IMR-90 (cell line): ENCODE measurements around the gene ZNF547. TPM values are rescaled to one million over a fixed set of nuclear protein-coding genes. Genes with fewer than 3 reads are reported as not detected.

Experiments
- ATAC-seq: fragments of 200-7000 bp; cut with Tn5 transposase; 2 replicates; pipeline ENCODE4 v1.9.1; 2020; ENCODE audit warnings: low read depth, mild to moderate bottlenecking, moderate library complexity
- Bru-seq: library from RNA; stranded (reverse); fragments of 400-500 nt; gene quantifications from one replicate; lab custom pipeline; 2021; lab: Mats Ljungman, UMichigan
- BruChase-seq, 2 experiments: library from RNA; stranded (reverse); fragments of 400-500 nt; gene quantifications; one replicate each; lab custom pipeline; 2021; lab: Mats Ljungman, UMichigan
- BruUV-seq: library from RNA; stranded (reverse); fragments of 400-500 nt; replicated peaks from 2 replicates; lab custom pipeline; 2021; lab: Mats Ljungman, UMichigan
- CTCF ChIA-PET: fragments of 300-600 bp; formaldehyde crosslinking; extraction: SDS; loops from one replicate; lab custom pipeline; 2021; ENCODE audit warnings: antibody characterized with exemption; lab: Yijun Ruan, JAX
- POLR2A ChIA-PET: fragments of 300-600 bp; sonication (Branson Sonifier 250); formaldehyde crosslinking; loops from one replicate; lab custom pipeline; 2022; ENCODE audit warnings: antibody characterized with exemption; ENCODE audit not compliant: unreplicated experiment; lab: Charles Lee
- DNase-seq: peaks from one replicate; pipeline ENCODE4 v3.0.0; 2013
- H2AFZ ChIP-seq: replicated peaks from 2 replicates; pipeline ENCODE3; 2013; ENCODE audit warnings: low read length, mild to moderate bottlenecking; ENCODE audit not compliant: poor library complexity
- H2AK5ac ChIP-seq: 2 replicates; pipeline ENCODE4 v1.6.1; 2013; ENCODE audit warnings: low read depth, low read length, inconsistent platforms
- H2AK9ac ChIP-seq: replicated peaks from 2 replicates; pipeline ENCODE3; 2013; ENCODE audit warnings: mild to moderate bottlenecking, low read depth, low read length, moderate library complexity; ENCODE audit not compliant: poor library complexity
- H2BK120ac ChIP-seq: 2 replicates; pipeline ENCODE4 v1.6.1; 2013; ENCODE audit warnings: low read depth, low read length, inconsistent platforms
- H2BK15ac ChIP-seq: 3 replicates; pipeline ENCODE4 v1.6.1; 2013; ENCODE audit warnings: low read depth, low read length, inconsistent platforms
- H2BK20ac ChIP-seq: 2 replicates; pipeline ENCODE4 v1.6.1; 2013; ENCODE audit warnings: low read depth, mild to moderate bottlenecking, inconsistent platforms, low read length, moderate library complexity
- H2BK5ac ChIP-seq: 2 replicates; pipeline ENCODE4 v1.6.1; 2013; ENCODE audit warnings: mild to moderate bottlenecking, low read depth, low read length, inconsistent platforms; ENCODE audit not compliant: poor library complexity, severe bottlenecking
- H3K14ac ChIP-seq: replicated peaks from 2 replicates; pipeline ENCODE4 v1.6.1; 2013; ENCODE audit warnings: low read depth, low read length, inconsistent platforms
- H3K18ac ChIP-seq: 2 replicates; pipeline ENCODE4 v1.6.1; 2013; ENCODE audit warnings: low read depth, low read length, control low read depth
- H3K23ac ChIP-seq: 2 replicates; pipeline ENCODE4 v1.6.1; 2013; ENCODE audit warnings: low read depth, low read length, inconsistent platforms
- H3K27ac ChIP-seq: 2 replicates; pipeline ENCODE4 v1.5.1; 2013; ENCODE audit warnings: mild to moderate bottlenecking, control low read depth, low read length; ENCODE audit not compliant: insufficient read depth
- H3K27me3 ChIP-seq: 2 replicates; pipeline ENCODE4 v1.6.1; 2013; ENCODE audit warnings: low read length; ENCODE audit not compliant: control insufficient read depth, insufficient read depth
- H3K36me3 ChIP-seq: 2 replicates; pipeline ENCODE4 v1.6.1; 2013; ENCODE audit warnings: low read length, mixed read lengths; ENCODE audit not compliant: control insufficient read depth, insufficient read depth
- H3K4ac ChIP-seq: 2 replicates; pipeline ENCODE4 v1.6.1; 2013; ENCODE audit warnings: low read depth, low read length, inconsistent platforms
- H3K4me1 ChIP-seq: 2 replicates; pipeline ENCODE4 v1.6.1; 2013; ENCODE audit warnings: low read length, mixed read lengths; ENCODE audit not compliant: control insufficient read depth, insufficient read depth
- H3K4me2 ChIP-seq: 2 replicates; pipeline ENCODE4 v1.6.1; 2013; ENCODE audit warnings: low read depth, mild to moderate bottlenecking, control low read depth, low read length, moderate library complexity
- H3K4me3 ChIP-seq: 2 replicates; pipeline ENCODE4 v1.5.1; 2013; ENCODE audit warnings: low read depth, mild to moderate bottlenecking, control low read depth, low read length, moderate library complexity; ENCODE audit not compliant: insufficient read depth
- H3K56ac ChIP-seq: 2 replicates; pipeline ENCODE4 v1.6.1; 2013; ENCODE audit warnings: low read length, inconsistent platforms; ENCODE audit not compliant: insufficient read depth; ENCODE audit errors: extremely low read depth
- H3K79me1 ChIP-seq, 2 experiments: 2 replicates each; pipeline ENCODE4 v1.6.1; 2013; ENCODE audit warnings: low read length in 2 of 2, inconsistent platforms in 1 of 2, low read depth in 1 of 2
- H3K9ac ChIP-seq: 2 replicates; pipeline ENCODE4 v1.6.1; 2013; ENCODE audit warnings: low read depth, low read length, control low read depth
- H3K9me1 ChIP-seq: 2 replicates; pipeline ENCODE4 v1.6.1; 2013; ENCODE audit warnings: low read length, inconsistent platforms; ENCODE audit not compliant: insufficient read depth
- H3K9me3 ChIP-seq: 2 replicates; pipeline ENCODE4 v1.6.1; 2013; ENCODE audit warnings: low read length; ENCODE audit not compliant: control insufficient read depth, insufficient read depth
- H4K20me1 ChIP-seq: 2 replicates; pipeline ENCODE4 v1.6.1; 2013; ENCODE audit warnings: low read length, inconsistent platforms; ENCODE audit not compliant: insufficient read depth
- H4K5ac ChIP-seq: 2 replicates; pipeline ENCODE4 v1.6.1; 2013; ENCODE audit warnings: mild to moderate bottlenecking, low read depth, low read length, control low read depth
- H4K8ac ChIP-seq, 2 experiments: 2 replicates each; pipeline ENCODE4 v1.6.1; 2013; ENCODE audit warnings: low read depth in 2 of 2, low read length in 2 of 2, control low read depth in 1 of 2, inconsistent platforms in 1 of 2
- H4K91ac ChIP-seq: 2 replicates; pipeline ENCODE4 v1.6.1; 2013; ENCODE audit warnings: low read depth, low read length, inconsistent platforms; ENCODE audit not compliant: insufficient read depth
- BHLHE40 ChIP-seq: fragments of 150-350 bp; IDR thresholded peaks from 2 replicates; pipeline ENCODE4 v1.6.1; 2016; ENCODE audit warnings: mild to moderate bottlenecking, low read depth, low read length
- CEBPB ChIP-seq: IDR thresholded peaks from 2 replicates; pipeline ENCODE4 v1.6.1; 2012; ENCODE audit warnings: low read depth, low read length, improper control_type of control experiment
- CHD1 ChIP-seq: IDR thresholded peaks from 2 replicates; pipeline ENCODE4 v1.6.1; 2012; ENCODE audit warnings: low read depth, low read length, improper control_type of control experiment
- ELK1 ChIP-seq: fragments of 150-350 bp; IDR thresholded peaks from 2 replicates; pipeline ENCODE4 v1.6.1; 2016; ENCODE audit warnings: low read depth, mild to moderate bottlenecking, low read length, moderate library complexity, borderline replicate concordance
- MAFK ChIP-seq: IDR thresholded peaks from 2 replicates; pipeline ENCODE4 v1.6.1; 2012; ENCODE audit warnings: low read depth, low read length, improper control_type of control experiment
- MAZ ChIP-seq: IDR thresholded peaks from 2 replicates; pipeline ENCODE4 v1.6.1; 2012; ENCODE audit warnings: low read depth, mild to moderate bottlenecking, low read length, improper control_type of control experiment, moderate library complexity, borderline replicate concordance
- MXI1 ChIP-seq: IDR thresholded peaks from 2 replicates; pipeline ENCODE4 v1.6.1; 2012; ENCODE audit warnings: low read depth, mild to moderate bottlenecking, low read length, moderate library complexity, borderline replicate concordance
- NFE2L2 ChIP-seq: fragments of 150-350 bp; IDR thresholded peaks from 2 replicates; pipeline ENCODE4 v1.6.1; 2016; ENCODE audit warnings: low read depth, mild to moderate bottlenecking, low read length
- POLR2A ChIP-seq: IDR thresholded peaks from 2 replicates; pipeline ENCODE4 v1.6.1; 2012; ENCODE audit warnings: mild to moderate bottlenecking, low read depth, low read length
- RCOR1 ChIP-seq: IDR thresholded peaks from 2 replicates; pipeline ENCODE4 v1.6.1; 2012; ENCODE audit warnings: mild to moderate bottlenecking, low read length, improper control_type of control experiment; ENCODE audit not compliant: insufficient replicate concordance
- RFX5 ChIP-seq: IDR thresholded peaks from 2 replicates; pipeline ENCODE4 v1.8.0; 2012; ENCODE audit warnings: low read depth, mild to moderate bottlenecking, low read length, moderate library complexity
- SMC3 ChIP-seq: fragments of 150-350 bp; IDR thresholded peaks from 2 replicates; pipeline ENCODE4 v1.6.1; 2016; ENCODE audit warnings: low read depth, mild to moderate bottlenecking, antibody characterized with exemption, low read length, moderate library complexity
- WGBS, 2 experiments: methylation state at CpG; one replicate each; pipeline versions ENCODE4 v1.1.5 to v1.1.7; 2013; ENCODE audit warnings: missing lambda C conversion rate in 2 of 2; ENCODE audit not compliant: insufficient read length in 1 of 2; ENCODE audit errors: extremely low coverage in 2 of 2; 5-methylcytosine and 5-hydroxymethylcytosine counted together
- dilution Hi-C: fragments of 300-500 bp; cut with HindIII; formaldehyde crosslinking; loops from one replicate; pipeline ENCODE4 v1.14.3; 2018; ENCODE audit warnings: low sequenced_read_pairs; ENCODE audit not compliant: unreplicated experiment
- in situ Hi-C: fragments of 300-500 bp; cut with MboI; formaldehyde crosslinking; loops from 3 replicates; pipeline ENCODE4 v1.14.3; 2019; ENCODE audit warnings: low sequenced_read_pairs, inconsistent platforms, mixed read lengths
- intact Hi-C: fragments of 100-400 bp; cut with micrococcal nuclease; formaldehyde crosslinking; loops from 2 replicates; pipeline ENCODE4 v1.10.0; 2022
- long read RNA-seq: library from polyadenylated mRNA; unstranded; transcript quantifications from one replicate; pipeline ENCODE4 v2.0.0, GENCODE V29; 2021; ENCODE audit not compliant: unreplicated experiment
- polyA plus RNA-seq, 3 experiments: library from polyadenylated mRNA; depleted of rRNA; stranded (reverse); fragments of >200 nt; gene quantifications; 2 replicates each; pipeline ENCODE4 v1.2.3, GENCODE V29; 2012; ENCODE audit warnings: low replicate concordance in 1 of 3
- total RNA-seq: library from RNA; depleted of rRNA; stranded (reverse); fragments of >200 nt; gene quantifications from 2 replicates; pipeline ENCODE4 v1.2.3, GENCODE V29; 2012; rRNA removed

ZNF547 gene
- 4.4 and 5.6 TPM in 2 replicates for total RNA-seq
- polyA plus RNA-seq (2012; rRNA removed): 1.4 and 2.1 TPM in 2 replicates
- polyA plus RNA-seq (2012; cell fraction: cytosol; rRNA removed): 0.87 and 1.9 TPM in 2 replicates
- polyA plus RNA-seq (2012; cell fraction: nucleus; rRNA removed; ENCODE audit: low replicate concordance): 2.4 and 5.6 TPM in 2 replicates
- Bru-seq, nascent RNA: percentile 65 among the genes with signal in this experiment
- BruChase-seq, experiment 1, labeled RNA remaining after a 6-hour chase: percentile 76 among the genes with signal in this experiment
- BruChase-seq, experiment 2, labeled RNA remaining after a 2-hour chase: percentile 77 among the genes with signal in this experiment
- long read RNA-seq, transcript ZNF547-201 (4 exons, 2,739 nt): major isoform, 7 of 8 reads
- long read RNA-seq, partial matches to known transcripts: 0 of 8 reads
- long read RNA-seq, other reads (novel, unspliced or antisense): 0 of 8 reads

- intact Hi-C loops: loop anchor here (1.0 kb wide), 1 partner anchor 43 kb away; the partner anchor contains the start of gene ZNF543
- POLR2A ChIA-PET: interaction anchor here (0.7 to 1.0 kb wide), 2 partner anchors 12 to 26 kb away, joined by 3 to 4 read pairs; partner anchors contain the start of genes ZNF304 and ZNF548
- TF ChIP-seq RFX5 (0 out of 2 replicates have a peak, but pooled peaks have one; percentile 21), ELK1 (no peak), SMC3 (no peak), MAZ (peak; percentile 37; the same call in 1 of the 2 replicates), RCOR1 (no peak), POLR2A (peak; percentile 88), CEBPB (peak; percentile 93), BHLHE40 (peak; percentile 50; the same call in 1 of the 2 replicates), NFE2L2 (peak; percentile 35), MAFK (no peak), MXI1 (no peak; the same call in 1 of the 2 replicates), CHD1 (no peak)
Measured at GRCh38 chr19:57362997-57363687, at the start of gene ZNF547, which contains the start of gene TRAPPC2B. ZNF547 (plus strand) TSS chr19:57363551; CDS start chr19:57368556, 5,005 bp downstream. TRAPPC2B (plus strand) TSS chr19:57363551; CDS start chr19:57364834, 1,283 bp downstream.

More at GRCh38 chr19:57362997-57363687, at the start of gene ZNF547, which contains the start of gene TRAPPC2B:
- dilution Hi-C loops: no loop called here
- peak within 1 kb of the TSS; percentile 88 for H3K4me2 ChIP-seq
- peak within 1 kb of the TSS; percentile 76 for H3K27ac ChIP-seq
- H3K14ac ChIP-seq: peak within 1 kb of the TSS; percentile 93
- BruUV-seq: no TSS peak
- peak within 1 kb of the TSS; percentile 59 for H3K56ac ChIP-seq
- peak within 1 kb of the TSS; percentile 94 for H4K5ac ChIP-seq
- no peaks in the 10 kb centered on the region for H4K20me1 ChIP-seq
- H3K27me3 ChIP-seq: no peaks in the 10 kb centered on the region
- no peaks in the 10 kb centered on the region for H3K9me3 ChIP-seq
- peaks cover 8% of the 10 kb centered on the region for H3K36me3 ChIP-seq
- peaks cover 14 to 27% of the 10 kb centered on the region in 2 experiments; a peak in 2 of 4 replicates for H3K79me1 ChIP-seq
- H2BK5ac ChIP-seq: peak within 1 kb of the TSS; percentile 73
- peak within 1 kb of the TSS; percentile 80 for H3K18ac ChIP-seq
- DNase-seq (peak; percentile 100), ATAC-seq (peak; percentile 97)
- peak within 1 kb of the TSS; percentile 65 for H2AK5ac ChIP-seq
- no peaks in the 10 kb centered on the region for H3K4me1 ChIP-seq
- peak within 1 kb of the TSS; percentile 91 for H2AK9ac ChIP-seq
- in situ Hi-C loops: no loop called here
- no peak within 1 kb of the TSS; the same call in 1 of the 2 replicates for H2BK20ac ChIP-seq
- peak within 1 kb of the TSS; percentile 97 to 99 for H4K8ac ChIP-seq
- peak within 1 kb of the TSS; percentile 46 for H2BK120ac ChIP-seq
- peak within 1 kb of the TSS; percentile 73 for H3K9ac ChIP-seq
- H3K4me3 ChIP-seq: peak within 1 kb of the TSS; percentile 61
- CTCF ChIA-PET: interaction anchor here (0.5 to 0.8 kb wide), 2 partner anchors 29 to 34 kb away, joined by 3 to 6 read pairs; no protein-coding TSS in a partner anchor
- peak within 1 kb of the TSS; percentile 77 for H2BK15ac ChIP-seq
- WGBS, 2 experiments: 4% methylated on average over 29 of the region's 47 CpGs; no CpG with 5 or more reads in 1 of the 2 experiments
- H3K23ac ChIP-seq: peak within 1 kb of the TSS; percentile 92
- H3K4ac ChIP-seq: peak within 1 kb of the TSS; percentile 81
- peak within 1 kb of the TSS; percentile 91 for H2AFZ ChIP-seq
- peak within 1 kb of the TSS; percentile 79 for H4K91ac ChIP-seq
- H3K9me1 ChIP-seq: no peaks in the 10 kb centered on the region; the same call in 1 of the 2 replicates
